PFSK-1 (cell line): ENCODE measurements around the gene NOP56.

Source experiments
- FOXP2 ChIP-seq: optimal IDR thresholded peaks from 2 replicates; pipeline ENCODE3; 2011; ENCODE audit warnings: borderline replicate concordance, control low read depth, inconsistent platforms; ENCODE audit not compliant: insufficient read depth; ENCODE audit errors: extremely low read length, extremely low read depth
- POLR2AphosphoS5 ChIP-seq: IDR thresholded peaks from 2 replicates; pipeline ENCODE4 v1.6.1; 2012; ENCODE audit warnings: low read depth, mild to moderate bottlenecking, control low read depth, low read length, moderate library complexity
- REST ChIP-seq, 2 experiments: IDR thresholded peaks; 2 replicates each; pipeline versions ENCODE4 v1.6.1 to v1.8.0; 2011 to 2012; ENCODE audit warnings: low read depth in 2 of 2, low read length in 2 of 2, control low read depth in 1 of 2, inconsistent platforms in 1 of 2, mild to moderate bottlenecking in 1 of 2, moderate library complexity in 1 of 2; ENCODE audit not compliant: insufficient read depth in 1 of 2
- SIN3A ChIP-seq: IDR thresholded peaks from 2 replicates; pipeline ENCODE4 v1.6.1; 2012; ENCODE audit warnings: mild to moderate bottlenecking, low read length, moderate library complexity, borderline replicate concordance; ENCODE audit not compliant: insufficient read depth
- TAF1 ChIP-seq: IDR thresholded peaks from 2 replicates; pipeline ENCODE4 v1.6.1; 2012; ENCODE audit warnings: low read length, control low read depth, borderline replicate concordance; ENCODE audit not compliant: insufficient read depth

The NOP56 gene

DNA sequence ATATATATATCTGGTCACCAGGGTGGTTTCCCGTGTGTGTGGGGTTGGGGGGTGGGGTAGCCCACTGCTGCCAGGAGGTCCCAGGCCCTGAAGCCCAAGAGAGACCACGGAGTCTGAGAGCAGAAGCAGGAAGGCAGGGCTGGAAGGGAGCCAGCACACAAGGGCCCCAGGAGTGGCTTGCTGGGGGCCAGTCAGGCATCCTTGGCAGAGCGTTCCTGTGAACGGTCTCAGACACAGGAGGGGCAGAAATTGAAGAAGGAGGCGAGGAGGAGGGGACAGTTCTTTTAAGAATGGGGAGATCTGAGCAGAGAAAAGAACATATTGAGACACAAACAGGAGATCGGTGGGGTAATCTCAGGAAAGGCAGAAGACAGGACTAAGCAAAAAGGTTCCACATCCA, 38.3 kb downstream of the NOP56 start:
- TF ChIP-seq REST (IDR thresholded peaks at IDR 0.05; ENCODE audit: insufficient read depth in 1 of 2, low read depth in 2 of 2, low read length in 2 of 2) (no peak), SIN3A (no peak), TAF1 (no peak), FOXP2 (no peak), POLR2AphosphoS5 (no peak)

DNA sequence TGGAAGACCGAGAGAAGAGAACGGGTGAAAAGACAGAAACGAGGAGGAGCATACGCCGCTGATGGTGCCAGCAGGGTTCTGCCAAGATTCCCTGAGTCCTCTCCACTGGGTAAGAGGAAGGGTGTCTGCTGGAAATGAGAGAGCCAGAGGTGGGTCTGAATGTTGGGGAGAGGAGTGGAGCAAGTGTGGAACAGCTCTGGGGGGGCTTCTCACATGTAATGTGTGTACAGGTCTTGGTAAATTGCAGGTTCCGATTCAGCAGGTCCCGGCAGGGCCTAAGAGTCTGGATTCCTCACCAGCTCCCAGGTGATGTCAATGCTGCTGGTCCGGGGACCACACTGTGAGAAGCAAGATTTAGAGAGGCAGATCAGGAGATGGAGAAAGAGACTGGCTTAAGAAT, 38.7 kb downstream of the NOP56 start:
- no peak for TF ChIP-seq REST (IDR thresholded peaks at IDR 0.05; ENCODE audit: insufficient read depth in 1 of 2, low read depth in 2 of 2, low read length in 2 of 2)

DNA sequence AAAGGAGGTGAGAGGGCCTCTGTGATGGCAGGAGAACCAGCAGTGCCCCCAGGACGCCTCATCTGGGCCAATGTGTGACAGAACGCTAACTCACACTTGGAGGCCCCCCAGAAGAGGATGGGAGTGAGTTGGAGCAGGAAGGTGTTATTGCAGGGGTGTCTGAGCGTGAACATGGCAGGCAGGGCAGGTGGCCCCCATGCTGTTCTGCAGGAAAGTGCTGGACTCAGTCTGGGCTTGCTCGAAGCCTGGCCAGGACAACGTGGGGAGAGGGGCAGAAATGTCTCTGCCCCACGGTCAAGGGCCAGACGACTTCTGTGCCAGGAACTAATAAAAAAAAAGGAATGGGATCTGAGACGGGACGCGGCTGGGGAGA, 39.2 kb downstream of the NOP56 start:
- TF ChIP-seq FOXP2 (no peak), REST (IDR thresholded peaks at IDR 0.05; ENCODE audit: insufficient read depth in 1 of 2, low read depth in 2 of 2, low read length in 2 of 2) (no peak), POLR2AphosphoS5 (no peak), TAF1 (no peak), SIN3A (no peak)

DNA sequence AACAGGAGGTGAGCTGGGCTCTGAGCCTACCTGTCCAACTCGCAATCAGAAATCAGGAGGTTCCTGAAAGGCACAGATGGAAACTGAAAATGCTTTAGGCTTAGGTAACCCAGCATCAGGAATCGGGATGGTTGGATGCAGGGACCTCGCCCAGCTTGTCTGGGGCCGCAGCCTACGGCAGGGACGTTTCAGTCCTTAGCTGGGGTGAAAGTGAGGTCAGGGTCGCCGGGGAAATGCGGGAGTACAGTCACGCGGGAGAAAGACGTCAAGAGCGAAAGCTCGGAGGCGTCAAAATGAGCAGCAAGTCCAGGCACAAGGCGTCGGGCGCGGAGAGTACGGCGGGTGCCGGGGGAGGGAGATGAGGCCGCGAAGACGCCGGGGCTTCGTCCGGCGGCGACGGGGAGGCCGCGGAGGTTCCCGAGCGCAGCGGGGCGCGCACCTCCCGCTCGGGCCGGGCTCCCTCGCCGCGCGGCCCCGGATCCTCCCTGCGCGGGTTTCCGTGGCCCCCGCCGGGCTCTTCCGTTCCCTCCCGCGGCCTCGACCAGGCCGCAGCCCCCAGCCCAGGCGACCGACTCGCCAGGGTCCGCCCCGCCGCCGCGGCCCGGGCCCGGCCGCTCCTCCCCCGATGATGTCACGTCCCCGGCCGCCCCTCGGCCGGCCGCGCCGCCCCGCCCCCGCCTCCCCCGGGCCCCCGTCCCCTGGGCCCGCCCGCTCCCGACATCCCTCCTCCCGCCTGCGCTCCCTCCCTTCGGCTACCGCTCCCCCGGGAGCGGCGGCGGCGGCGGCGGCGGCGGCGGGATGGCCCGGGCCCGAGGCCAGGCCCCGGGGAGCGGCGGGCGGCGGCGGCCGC, 39.8 kb downstream of the NOP56 start, which contains the start of gene EBF4:
EBF4 (plus strand) TSS at position 745 of the 850 bp plus-strand sequence. CDS start 866 bp downstream, outside the sequence.
- TF ChIP-seq FOXP2, result no peak
- TF ChIP-seq SIN3A, result no peak
- TF ChIP-seq POLR2AphosphoS5, result no peak
- TF ChIP-seq REST (IDR thresholded peaks at IDR 0.05; ENCODE audit: insufficient read depth in 1 of 2, low read depth in 2 of 2, low read length in 2 of 2), result no peak
- TF ChIP-seq TAF1, result no peak

GRCh38 chr20:2692886-2693285, 40.5 kb downstream of the NOP56 start:
- TF ChIP-seq SIN3A (no peak), TAF1 (no peak), POLR2AphosphoS5 (no peak), FOXP2 (no peak), REST (IDR thresholded peaks at IDR 0.05; ENCODE audit: insufficient read depth in 1 of 2, low read depth in 2 of 2, low read length in 2 of 2) (no peak)
